Peyer's patch (tissue), 4 donors: ENCODE data around the gene CAST. TPM values are rescaled to one million over a fixed set of nuclear protein-coding genes. Genes with fewer than 3 reads are reported as not detected.

ENCODE experiments used
- DNase-seq, 3 donors: peaks; one replicate each; pipeline ENCODE4 v3.0.0-alpha.2; 2017 to 2019
- H3K27ac ChIP-seq, 4 donors: fragments of 200-600 bp; sonication (generic); one replicate each; pipeline ENCODE4 v1.5.1; 2016 to 2019
- H3K27me3 ChIP-seq, 2 donors: fragments of 200-600 bp; sonication (generic); one replicate each; pipeline ENCODE4 v1.5.1; 2019
- H3K36me3 ChIP-seq, 3 donors: fragments of 200-600 bp; sonication (generic); one replicate each; pipeline ENCODE4 v1.5.1; 2016 to 2019
- H3K4me1 ChIP-seq, 4 donors: fragments of 200-600 bp; sonication (generic); one replicate each; pipeline ENCODE4 v1.5.1; 2016 to 2019
- H3K4me3 ChIP-seq, 4 donors: fragments of 200-600 bp; sonication (generic); 1 replicate in 3 of 4; 2 replicates in 1 of 4; pipeline ENCODE4 v1.5.1; 2016 to 2019; ENCODE audit warnings: mild to moderate bottlenecking in 1 of 4
- H3K9me3 ChIP-seq, 4 donors: fragments of 200-600 bp; sonication (generic); one replicate each; pipeline ENCODE4 v1.5.1; 2016 to 2019; ENCODE audit warnings: mild to moderate bottlenecking in 1 of 4
- POLR2A ChIP-seq, 2 donors: fragments of 450-650 bp; IDR thresholded peaks; one replicate each; pipeline ENCODE4 v1.5.1; 2017; ENCODE audit warnings: antibody characterized with exemption in 2 of 2, mild to moderate bottlenecking in 2 of 2, moderate library complexity in 2 of 2
- total RNA-seq, 4 donors: library from RNA; depleted of rRNA; stranded (reverse); fragments of >200 nt; gene quantifications; one replicate each; pipeline ENCODE4 v1.1.0, GENCODE V29; 2016
- TF ChIP-seq, protein P1 (sequence below), 6 experiments: fragments of 450-650 bp in 4 of 6; fragments of 200-600 bp in 2 of 6; sonication (generic) in 1 of 6; IDR thresholded peaks; one replicate each; pipeline ENCODE4 v1.5.1; 2017 to 2019; ENCODE audit warnings: antibody characterized with exemption in 6 of 6, mild to moderate bottlenecking in 3 of 6, moderate library complexity in 1 of 6

The CAST gene
- total RNA-seq, 4 donors from 2014 or later = 268 to 396 (median 337) TPM

DNA sequence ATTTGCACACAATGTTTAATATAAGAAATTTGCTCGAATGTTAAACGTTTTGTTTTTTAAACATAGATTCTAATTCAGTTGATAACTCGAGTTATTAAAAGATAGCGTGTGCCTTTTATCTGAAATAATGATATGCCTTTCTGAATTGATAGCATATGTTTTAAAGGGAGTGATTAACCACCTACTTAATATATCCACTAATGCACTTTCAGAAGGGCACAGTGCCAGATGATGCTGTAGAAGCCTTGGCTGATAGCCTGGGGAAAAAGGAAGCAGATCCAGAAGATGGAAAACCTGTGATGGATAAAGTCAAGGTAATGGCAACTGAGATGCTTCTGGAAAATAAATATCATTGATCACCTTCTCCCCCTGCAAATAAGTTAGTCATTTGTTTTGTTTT lies 91.7 kb downstream of the CAST start:
- TF ChIP-seq, protein P1, sequence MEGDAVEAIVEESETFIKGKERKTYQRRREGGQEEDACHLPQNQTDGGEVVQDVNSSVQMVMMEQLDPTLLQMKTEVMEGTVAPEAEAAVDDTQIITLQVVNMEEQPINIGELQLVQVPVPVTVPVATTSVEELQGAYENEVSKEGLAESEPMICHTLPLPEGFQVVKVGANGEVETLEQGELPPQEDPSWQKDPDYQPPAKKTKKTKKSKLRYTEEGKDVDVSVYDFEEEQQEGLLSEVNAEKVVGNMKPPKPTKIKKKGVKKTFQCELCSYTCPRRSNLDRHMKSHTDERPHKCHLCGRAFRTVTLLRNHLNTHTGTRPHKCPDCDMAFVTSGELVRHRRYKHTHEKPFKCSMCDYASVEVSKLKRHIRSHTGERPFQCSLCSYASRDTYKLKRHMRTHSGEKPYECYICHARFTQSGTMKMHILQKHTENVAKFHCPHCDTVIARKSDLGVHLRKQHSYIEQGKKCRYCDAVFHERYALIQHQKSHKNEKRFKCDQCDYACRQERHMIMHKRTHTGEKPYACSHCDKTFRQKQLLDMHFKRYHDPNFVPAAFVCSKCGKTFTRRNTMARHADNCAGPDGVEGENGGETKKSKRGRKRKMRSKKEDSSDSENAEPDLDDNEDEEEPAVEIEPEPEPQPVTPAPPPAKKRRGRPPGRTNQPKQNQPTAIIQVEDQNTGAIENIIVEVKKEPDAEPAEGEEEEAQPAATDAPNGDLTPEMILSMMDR (IDR thresholded peaks at IDR 0.05) = no peak
- H3K27me3 ChIP-seq = no peaks in the 10 kb centered on the region
- H3K9me3 ChIP-seq = no peaks in the 10 kb centered on the region
- DNase-seq = no peak
- no peak overlapping the region for H3K27ac ChIP-seq
- H3K36me3 ChIP-seq = peaks cover 0 to 87% (median 0%) of the 10 kb centered on the region in 3 donors
- H3K4me1 ChIP-seq = peaks cover 0 to 4% (median 1%) of the 10 kb centered on the region in 4 donors
- no peak overlapping the region for H3K4me3 ChIP-seq

DNA sequence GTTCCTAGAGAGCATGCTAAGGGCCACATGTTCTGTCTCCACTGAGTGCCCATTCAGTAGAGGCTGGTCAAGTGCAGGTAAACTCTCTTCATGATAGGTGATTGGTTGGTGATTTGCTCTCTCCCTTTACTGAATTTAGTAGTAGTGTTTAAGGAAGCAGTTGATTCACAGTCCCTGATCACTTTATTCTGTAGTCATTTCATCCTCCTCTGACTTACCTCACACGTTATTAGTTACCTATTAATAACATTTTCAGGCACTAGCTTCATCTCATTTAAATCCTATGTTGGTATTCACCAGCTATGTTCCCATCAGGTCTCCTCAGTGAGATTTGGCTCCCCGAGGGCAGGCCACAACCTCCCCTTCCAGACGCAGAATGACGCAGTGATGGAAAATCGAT lies 93.7 kb downstream of the CAST start:
- H3K9me3 ChIP-seq = no peaks in the 10 kb centered on the region
- H3K4me3 ChIP-seq = no peak overlapping the region
- no peaks in the 10 kb centered on the region for H3K27me3 ChIP-seq
- no peak for TF ChIP-seq POLR2A (IDR thresholded peaks at IDR 0.05)
- TF ChIP-seq, protein P1 (IDR thresholded peaks at IDR 0.05) = no peak
- H3K36me3 ChIP-seq = peaks cover 0 to 82% (median 0%) of the 10 kb centered on the region in 3 donors
- DNase-seq = no peak
- H3K27ac ChIP-seq = no peak overlapping the region
- peaks cover 0 to 4% (median 1%) of the 10 kb centered on the region in 4 donors for H3K4me1 ChIP-seq

DNA sequence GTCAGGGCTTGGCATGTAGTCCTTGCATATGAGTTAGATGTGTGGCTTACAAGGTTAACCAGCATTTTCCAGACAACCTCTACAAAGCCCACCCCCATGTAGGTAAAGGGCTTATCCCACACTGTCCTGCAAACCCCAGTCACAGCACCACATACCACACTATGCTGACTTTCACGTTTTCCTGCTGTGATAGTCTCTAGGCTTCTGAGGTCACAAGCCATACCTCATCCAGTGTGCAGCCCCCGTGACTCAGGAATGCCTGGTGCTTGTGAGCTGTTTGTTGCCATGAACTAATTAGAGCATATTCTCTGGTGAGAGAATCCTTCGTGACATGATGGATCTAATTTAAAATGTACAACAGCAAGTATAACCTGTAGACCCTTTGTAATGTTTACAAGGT lies 94.8 kb downstream of the CAST start:
- Histone ChIP-seq H3K27me3 (no peaks in the 10 kb centered on the region), H3K36me3 (peaks cover 0 to 85% (median 0%) of the 10 kb centered on the region in 3 donors), H3K9me3 (no peaks in the 10 kb centered on the region), H3K4me1 (peaks cover 0 to 2% (median 0%) of the 10 kb centered on the region in 4 donors), H3K4me3 (no peak overlapping the region), H3K27ac (no peak overlapping the region)
- no peak for DNase-seq
- no peak for TF ChIP-seq POLR2A (IDR thresholded peaks at IDR 0.05)
- TF ChIP-seq, protein P1 (IDR thresholded peaks at IDR 0.05) = no peak

DNA sequence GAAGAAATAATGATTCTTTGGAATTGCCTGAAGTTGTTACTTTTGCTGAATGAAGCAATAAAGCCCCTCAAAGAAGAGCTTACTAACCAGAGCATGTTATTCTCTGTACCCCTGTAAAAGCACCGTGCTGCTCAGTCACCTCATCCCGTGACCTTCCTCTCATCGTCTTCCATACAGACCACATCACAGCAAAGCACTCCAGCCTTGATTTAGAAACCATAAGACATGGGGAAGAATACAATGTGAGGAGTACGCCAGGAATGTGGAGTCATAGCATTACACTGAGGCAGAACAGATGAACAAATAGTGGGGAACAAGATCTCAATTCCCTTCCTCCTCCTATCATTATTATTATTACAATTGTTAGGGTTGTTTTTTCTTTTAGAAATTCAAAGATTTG lies 96.4 kb downstream of the CAST start:
- Histone ChIP-seq H3K36me3 (peaks cover 0 to 91% (median 0%) of the 10 kb centered on the region in 3 donors), H3K4me1 (no peaks in the 10 kb centered on the region), H3K27me3 (no peaks in the 10 kb centered on the region), H3K4me3 (no peak overlapping the region), H3K9me3 (no peaks in the 10 kb centered on the region), H3K27ac (no peak overlapping the region)
- no peak for DNase-seq
- no peak for TF ChIP-seq POLR2A (IDR thresholded peaks at IDR 0.05)
- TF ChIP-seq, protein P1 (IDR thresholded peaks at IDR 0.05) = no peak

DNA sequence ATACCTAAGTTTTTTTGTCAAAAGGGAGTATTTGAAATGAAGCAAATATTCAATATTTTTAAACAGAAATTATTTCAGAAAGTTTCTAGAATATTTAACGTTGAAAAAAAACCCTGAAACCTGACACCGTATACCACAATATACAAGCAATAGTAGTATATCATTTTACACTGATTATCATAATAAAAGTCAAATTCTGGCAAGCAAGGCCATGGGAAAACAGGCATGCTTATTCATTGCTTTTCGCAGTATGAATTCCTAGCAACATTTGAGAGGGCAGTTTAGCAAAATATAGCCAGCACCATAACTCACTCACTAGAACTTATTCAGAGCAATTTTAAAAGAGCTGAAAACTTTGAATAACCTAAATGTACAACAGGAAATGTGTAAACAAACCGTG lies 99.4 kb downstream of the CAST start:
- Histone ChIP-seq H3K27ac (no peak overlapping the region), H3K9me3 (no peaks in the 10 kb centered on the region), H3K36me3 (peaks cover 0 to 91% (median 0%) of the 10 kb centered on the region in 3 donors), H3K4me3 (no peak overlapping the region), H3K27me3 (no peaks in the 10 kb centered on the region), H3K4me1 (no peaks in the 10 kb centered on the region)
- no peak for DNase-seq
- TF ChIP-seq, protein P1 (IDR thresholded peaks at IDR 0.05) = no peak
- no peak for TF ChIP-seq POLR2A (IDR thresholded peaks at IDR 0.05)

DNA sequence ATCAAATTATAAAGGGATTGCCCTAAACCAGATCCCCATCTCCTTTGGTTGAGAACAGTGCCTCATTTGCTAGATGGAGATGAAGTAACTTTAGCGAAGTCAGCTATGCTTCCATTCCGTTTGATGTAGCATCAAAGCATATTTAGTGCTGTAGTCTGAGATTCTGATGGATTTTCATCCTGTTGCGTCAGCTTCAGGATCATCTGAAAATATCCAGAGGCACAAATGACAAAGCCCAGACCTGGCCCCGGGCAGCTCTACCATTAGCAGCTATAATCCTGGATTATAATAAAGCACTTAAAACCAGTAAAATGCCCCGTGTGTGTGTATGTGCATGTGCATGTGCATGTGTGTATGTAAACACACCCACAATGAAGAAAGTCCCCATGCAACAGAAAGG lies 100.8 kb downstream of the CAST start:
- H3K4me3 ChIP-seq = no peak overlapping the region
- no peak for DNase-seq
- no peaks in the 10 kb centered on the region for H3K4me1 ChIP-seq
- H3K27ac ChIP-seq = no peak overlapping the region
- TF ChIP-seq POLR2A (IDR thresholded peaks at IDR 0.05) = no peak
- TF ChIP-seq, protein P1 (IDR thresholded peaks at IDR 0.05) = no peak
- H3K27me3 ChIP-seq = no peaks in the 10 kb centered on the region
- H3K9me3 ChIP-seq = no peaks in the 10 kb centered on the region
- peaks cover 0 to 91% (median 4%) of the 10 kb centered on the region in 3 donors for H3K36me3 ChIP-seq
